HepG2 (cell line): ENCODE measurements around the gene HCRTR1. TPM values are rescaled to one million over a fixed set of nuclear protein-coding genes. Genes with fewer than 3 reads are reported as not detected.
A peak's percentile ranks its signal among the peaks of the same experiment; 100 is the strongest.

Experiments used
- CEBPB ChIP-seq: IDR thresholded peaks from 2 replicates; pipeline ENCODE4 v1.6.1; 2011; ENCODE audit warnings: low read depth, low read length, improper control_type of control experiment, borderline replicate concordance
- ETV5 ChIP-seq: IDR thresholded peaks from 2 replicates; pipeline ENCODE4 v1.6.1; 2018; ENCODE audit warnings: missing biosample characterization, missing genetic modification reagents, inconsistent platforms, borderline replicate concordance
- ETV6 ChIP-seq: sonication (generic); formaldehyde crosslinking; conservative IDR thresholded peaks from 2 replicates; pipeline ENCODE4 v1.4.0; 2020; ENCODE audit warnings: missing genetic modification reagents
- FLYWCH1 ChIP-seq: sonication (generic); formaldehyde crosslinking; IDR thresholded peaks from 2 replicates; pipeline ENCODE4 v1.8.1; 2023; ENCODE audit warnings: mild to moderate bottlenecking, missing genetic modification reagents
- POLR2AphosphoS2 ChIP-seq: IDR thresholded peaks from 2 replicates; pipeline ENCODE4 v1.6.1; 2011; ENCODE audit warnings: low read depth, low read length, improper control_type of control experiment
- SP140L ChIP-seq: sonication (generic); formaldehyde crosslinking; IDR thresholded peaks from 2 replicates; pipeline ENCODE4 v1.4.0; 2020; ENCODE audit warnings: missing genetic modification reagents, borderline replicate concordance
- SP2 ChIP-seq: sonication (generic); formaldehyde crosslinking; IDR thresholded peaks from 2 replicates; pipeline ENCODE4 v1.5.1; 2020; ENCODE audit warnings: mild to moderate bottlenecking, missing genetic modification reagents
- TMF1 ChIP-seq: sonication (generic); formaldehyde crosslinking; IDR thresholded peaks from 2 replicates; pipeline ENCODE4 v1.8.1; 2022; ENCODE audit warnings: low read depth, missing genetic modification reagents
- ZNF12 ChIP-seq: sonication (generic); formaldehyde crosslinking; IDR thresholded peaks from 2 replicates; pipeline ENCODE4 v1.5.0; 2020; ENCODE audit warnings: missing genetic modification reagents
- ZNF138 ChIP-seq: sonication (generic); formaldehyde crosslinking; IDR thresholded peaks from 2 replicates; pipeline ENCODE4 v1.5.0; 2020; ENCODE audit warnings: mild to moderate bottlenecking, low read depth, missing genetic modification reagents
- ZNF432 ChIP-seq: sonication (generic); formaldehyde crosslinking; IDR thresholded peaks from 2 replicates; pipeline ENCODE4 v1.5.0; 2020; ENCODE audit warnings: missing genetic modification reagents, mild to moderate bottlenecking, borderline replicate concordance
- polyA plus RNA-seq, 8 experiments: library from polyadenylated mRNA; depleted of rRNA in 3 of 8; stranded (reverse) in 7 of 8; unstranded in 1 of 8; fragments of >200 nt; fragmentation: Illumina TruSeq in 4 of 8; extraction: Trizol in 4 of 8; gene quantifications; 2 replicates each; pipeline versions ENCODE4 v1.2.1 to v1.2.3, GENCODE V29; 2011 to 2016; ENCODE audit warnings: low read depth in 4 of 8, missing spikeins in 1 of 8, mixed read lengths in 1 of 8; ENCODE audit not compliant: insufficient read depth in 1 of 8
- total RNA-seq, 5 experiments: library from RNA; depleted of rRNA; stranded (reverse); fragments of >200 nt; fragmentation: Illumina TruSeq; extraction: Trizol; gene quantifications; 2 replicates each; pipeline ENCODE4 v1.2.3, GENCODE V29; 2016; ENCODE audit warnings: low read depth in 1 of 5
- TF ChIP-seq, protein P1 (sequence below): sonication (generic); formaldehyde crosslinking; IDR thresholded peaks from 2 replicates; pipeline ENCODE4 v1.4.0; 2020; ENCODE audit warnings: missing genetic modification reagents
- TF ChIP-seq, protein P2 (sequence below): sonication (generic); formaldehyde crosslinking; IDR thresholded peaks from 2 replicates; pipeline ENCODE4 v1.8.0; 2022; ENCODE audit warnings: mild to moderate bottlenecking, missing genetic modification reagents; ENCODE audit not compliant: insufficient replicate concordance
- TF ChIP-seq, protein P3 (sequence below): sonication (generic); formaldehyde crosslinking; IDR thresholded peaks from 2 replicates; pipeline ENCODE4 v1.4.0; 2020; ENCODE audit warnings: mild to moderate bottlenecking, low read depth, missing genetic modification reagents
- TF ChIP-seq, protein P4 (sequence below): sonication (generic); formaldehyde crosslinking; IDR thresholded peaks from 2 replicates; pipeline ENCODE4 v1.5.1; 2020; ENCODE audit warnings: missing genetic modification reagents, mild to moderate bottlenecking, borderline replicate concordance
- TF ChIP-seq, protein P5 (sequence below): sonication (generic); formaldehyde crosslinking; IDR thresholded peaks from 2 replicates; pipeline ENCODE4 v1.4.0; 2020; ENCODE audit warnings: missing genetic modification reagents, borderline replicate concordance
- TF ChIP-seq, protein P6 (sequence below), 2 experiments: sonication (generic) in 1 of 2; formaldehyde crosslinking in 1 of 2; IDR thresholded peaks; 2 replicates each; pipeline versions ENCODE4 v1.5.1 to v1.6.1; 2011 to 2020; ENCODE audit warnings: borderline replicate concordance in 1 of 2, low read depth in 1 of 2, low read length in 1 of 2, mild to moderate bottlenecking in 1 of 2, missing genetic modification reagents in 1 of 2, moderate library complexity in 1 of 2

HCRTR1 gene
- total and polyA plus RNA-seq, 2 of the 13 experiments (the other 11 are each of a cell fraction or from before 2014, with no cell fraction given), result not detected

DNA sequence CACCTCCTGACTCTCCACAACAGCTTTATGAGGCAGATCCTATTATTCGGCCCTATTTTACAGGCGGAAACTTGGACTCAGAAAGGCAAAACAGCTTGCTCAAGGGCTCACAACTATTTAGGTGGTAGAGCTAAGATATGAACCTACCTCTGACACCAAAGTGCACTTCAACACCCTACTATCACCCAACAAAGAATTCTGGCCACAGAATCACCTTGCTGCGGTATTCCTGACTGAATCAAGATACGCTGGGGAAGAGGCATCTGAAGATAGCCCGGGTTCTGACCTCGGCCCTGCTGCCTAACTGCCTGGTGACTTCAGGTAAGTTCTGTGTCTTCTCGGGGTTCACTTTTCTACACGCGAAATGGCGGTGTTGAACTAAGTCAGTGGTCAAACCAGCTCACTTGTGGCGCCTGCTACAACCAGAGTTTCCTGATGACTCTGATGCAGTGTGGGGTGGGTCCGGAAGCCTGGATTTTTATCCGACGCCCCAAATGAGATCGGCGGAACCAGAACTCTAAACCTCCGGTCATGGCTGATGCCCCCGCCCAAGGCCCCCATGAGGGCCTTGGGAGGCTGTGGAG is 26.6 kb downstream of the HCRTR1 start (continued):
- TF ChIP-seq ETV5 (CRISPR knock-in tag), result peak; percentile 27; the same call in 1 of the 2 replicates
- TF ChIP-seq, protein P1, sequence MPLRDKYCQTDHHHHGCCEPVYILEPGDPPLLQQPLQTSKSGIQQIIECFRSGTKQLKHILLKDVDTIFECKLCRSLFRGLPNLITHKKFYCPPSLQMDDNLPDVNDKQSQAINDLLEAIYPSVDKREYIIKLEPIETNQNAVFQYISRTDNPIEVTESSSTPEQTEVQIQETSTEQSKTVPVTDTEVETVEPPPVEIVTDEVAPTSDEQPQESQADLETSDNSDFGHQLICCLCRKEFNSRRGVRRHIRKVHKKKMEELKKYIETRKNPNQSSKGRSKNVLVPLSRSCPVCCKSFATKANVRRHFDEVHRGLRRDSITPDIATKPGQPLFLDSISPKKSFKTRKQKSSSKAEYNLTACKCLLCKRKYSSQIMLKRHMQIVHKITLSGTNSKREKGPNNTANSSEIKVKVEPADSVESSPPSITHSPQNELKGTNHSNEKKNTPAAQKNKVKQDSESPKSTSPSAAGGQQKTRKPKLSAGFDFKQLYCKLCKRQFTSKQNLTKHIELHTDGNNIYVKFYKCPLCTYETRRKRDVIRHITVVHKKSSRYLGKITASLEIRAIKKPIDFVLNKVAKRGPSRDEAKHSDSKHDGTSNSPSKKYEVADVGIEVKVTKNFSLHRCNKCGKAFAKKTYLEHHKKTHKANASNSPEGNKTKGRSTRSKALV (CRISPR knock-in tag), result no peak
- TF ChIP-seq POLR2AphosphoS2, result no peak
- TF ChIP-seq ZNF12, result no peak
- TF ChIP-seq, protein P2, sequence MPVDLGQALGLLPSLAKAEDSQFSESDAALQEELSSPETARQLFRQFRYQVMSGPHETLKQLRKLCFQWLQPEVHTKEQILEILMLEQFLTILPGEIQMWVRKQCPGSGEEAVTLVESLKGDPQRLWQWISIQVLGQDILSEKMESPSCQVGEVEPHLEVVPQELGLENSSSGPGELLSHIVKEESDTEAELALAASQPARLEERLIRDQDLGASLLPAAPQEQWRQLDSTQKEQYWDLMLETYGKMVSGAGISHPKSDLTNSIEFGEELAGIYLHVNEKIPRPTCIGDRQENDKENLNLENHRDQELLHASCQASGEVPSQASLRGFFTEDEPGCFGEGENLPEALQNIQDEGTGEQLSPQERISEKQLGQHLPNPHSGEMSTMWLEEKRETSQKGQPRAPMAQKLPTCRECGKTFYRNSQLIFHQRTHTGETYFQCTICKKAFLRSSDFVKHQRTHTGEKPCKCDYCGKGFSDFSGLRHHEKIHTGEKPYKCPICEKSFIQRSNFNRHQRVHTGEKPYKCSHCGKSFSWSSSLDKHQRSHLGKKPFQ (CRISPR knock-in tag), result no peak
- TF ChIP-seq, protein P3, sequence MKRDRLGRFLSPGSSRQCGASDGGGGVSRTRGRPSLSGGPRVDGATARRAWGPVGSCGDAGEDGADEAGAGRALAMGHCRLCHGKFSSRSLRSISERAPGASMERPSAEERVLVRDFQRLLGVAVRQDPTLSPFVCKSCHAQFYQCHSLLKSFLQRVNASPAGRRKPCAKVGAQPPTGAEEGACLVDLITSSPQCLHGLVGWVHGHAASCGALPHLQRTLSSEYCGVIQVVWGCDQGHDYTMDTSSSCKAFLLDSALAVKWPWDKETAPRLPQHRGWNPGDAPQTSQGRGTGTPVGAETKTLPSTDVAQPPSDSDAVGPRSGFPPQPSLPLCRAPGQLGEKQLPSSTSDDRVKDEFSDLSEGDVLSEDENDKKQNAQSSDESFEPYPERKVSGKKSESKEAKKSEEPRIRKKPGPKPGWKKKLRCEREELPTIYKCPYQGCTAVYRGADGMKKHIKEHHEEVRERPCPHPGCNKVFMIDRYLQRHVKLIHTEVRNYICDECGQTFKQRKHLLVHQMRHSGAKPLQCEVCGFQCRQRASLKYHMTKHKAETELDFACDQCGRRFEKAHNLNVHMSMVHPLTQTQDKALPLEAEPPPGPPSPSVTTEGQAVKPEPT (CRISPR knock-in tag), result no peak
- TF ChIP-seq, protein P4, sequence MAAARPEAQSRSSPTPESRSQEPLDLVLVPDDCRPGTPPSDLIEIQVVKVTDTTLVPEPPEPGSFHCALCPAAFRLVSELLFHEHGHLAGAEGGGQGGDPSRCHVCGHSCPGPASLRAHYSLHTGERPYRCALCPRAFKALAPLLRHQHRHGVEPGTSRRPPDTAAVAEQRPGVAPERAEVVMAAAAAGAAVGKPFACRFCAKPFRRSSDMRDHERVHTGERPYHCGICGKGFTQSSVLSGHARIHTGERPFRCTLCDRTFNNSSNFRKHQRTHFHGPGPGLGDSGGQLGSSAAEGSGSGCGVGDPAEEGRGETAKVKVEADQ (CRISPR knock-in tag), result no peak
- TF ChIP-seq, protein P5, sequence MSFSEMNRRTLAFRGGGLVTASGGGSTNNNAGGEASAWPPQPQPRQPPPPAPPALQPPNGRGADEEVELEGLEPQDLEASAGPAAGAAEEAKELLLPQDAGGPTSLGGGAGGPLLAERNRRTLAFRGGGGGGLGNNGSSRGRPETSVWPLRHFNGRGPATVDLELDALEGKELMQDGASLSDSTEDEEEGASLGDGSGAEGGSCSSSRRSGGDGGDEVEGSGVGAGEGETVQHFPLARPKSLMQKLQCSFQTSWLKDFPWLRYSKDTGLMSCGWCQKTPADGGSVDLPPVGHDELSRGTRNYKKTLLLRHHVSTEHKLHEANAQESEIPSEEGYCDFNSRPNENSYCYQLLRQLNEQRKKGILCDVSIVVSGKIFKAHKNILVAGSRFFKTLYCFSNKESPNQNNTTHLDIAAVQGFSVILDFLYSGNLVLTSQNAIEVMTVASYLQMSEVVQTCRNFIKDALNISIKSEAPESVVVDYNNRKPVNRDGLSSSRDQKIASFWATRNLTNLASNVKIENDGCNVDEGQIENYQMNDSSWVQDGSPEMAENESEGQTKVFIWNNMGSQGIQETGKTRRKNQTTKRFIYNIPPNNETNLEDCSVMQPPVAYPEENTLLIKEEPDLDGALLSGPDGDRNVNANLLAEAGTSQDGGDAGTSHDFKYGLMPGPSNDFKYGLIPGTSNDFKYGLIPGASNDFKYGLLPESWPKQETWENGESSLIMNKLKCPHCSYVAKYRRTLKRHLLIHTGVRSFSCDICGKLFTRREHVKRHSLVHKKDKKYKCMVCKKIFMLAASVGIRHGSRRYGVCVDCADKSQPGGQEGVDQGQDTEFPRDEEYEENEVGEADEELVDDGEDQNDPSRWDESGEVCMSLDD (CRISPR knock-in tag), result peak; percentile 88; the same call in 1 of the 2 replicates
- 0 out of 2 replicates have a peak, but pooled peaks have one; percentile 9 for TF ChIP-seq ZNF138
- TF ChIP-seq SP2 (CRISPR knock-in tag), result no peak
- TF ChIP-seq TMF1 (CRISPR knock-in tag), result no peak
- TF ChIP-seq FLYWCH1, result no peak
- TF ChIP-seq CEBPB, result no peak
- peak; percentile 40; the same call in 1 of the 2 replicates for TF ChIP-seq ETV6
- 0 out of 2 replicates have a peak, but pooled peaks have one; percentile 30 for TF ChIP-seq SP140L (CRISPR knock-in tag)
- no peak for TF ChIP-seq ZNF432 (CRISPR knock-in tag)
- TF ChIP-seq, protein P6, sequence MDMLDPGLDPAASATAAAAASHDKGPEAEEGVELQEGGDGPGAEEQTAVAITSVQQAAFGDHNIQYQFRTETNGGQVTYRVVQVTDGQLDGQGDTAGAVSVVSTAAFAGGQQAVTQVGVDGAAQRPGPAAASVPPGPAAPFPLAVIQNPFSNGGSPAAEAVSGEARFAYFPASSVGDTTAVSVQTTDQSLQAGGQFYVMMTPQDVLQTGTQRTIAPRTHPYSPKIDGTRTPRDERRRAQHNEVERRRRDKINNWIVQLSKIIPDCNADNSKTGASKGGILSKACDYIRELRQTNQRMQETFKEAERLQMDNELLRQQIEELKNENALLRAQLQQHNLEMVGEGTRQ (IDR thresholded peaks at IDR 0.05; ENCODE audit: low read depth, low read length), result no peak
- TF ChIP-seq, protein P6 (CRISPR knock-in tag; IDR thresholded peaks at IDR 0.05; ENCODE audit: borderline replicate concordance), result no peak
